Measurements from ENCODE around the gene HARS1. TPM values are rescaled to one million over a fixed set of nuclear protein-coding genes. Genes with fewer than 3 reads are reported as not detected.

Gene HARS1
- total and polyA plus RNA-seq, 10 of the 15 experiments (the other 5 are each of a cell fraction or from before 2014, with no cell fraction given): 12.0 to 93.8 (median 76.9) TPM

- TF ChIP-seq ZBED1 (IDR thresholded peaks at IDR 0.05; ENCODE audit: borderline replicate concordance): no peak
- no peak for TF ChIP-seq POU2F2 (IDR thresholded peaks at IDR 0.05; ENCODE audit: borderline replicate concordance, low read depth, low read length)
- TF ChIP-seq WRNIP1 (IDR thresholded peaks at IDR 0.05; ENCODE audit: borderline replicate concordance, low read depth, low read length): no peak
- no peak for TF ChIP-seq POLR2AphosphoS2 (IDR thresholded peaks at IDR 0.05; ENCODE audit: low read depth, low read length)
- TF ChIP-seq IRF4 (IDR thresholded peaks at IDR 0.05; ENCODE audit: low read depth, low read length): no peak
- no peak for TF ChIP-seq MXI1 (IDR thresholded peaks at IDR 0.05; ENCODE audit: low read depth, low read length)
- no peak for TF ChIP-seq TBL1XR1 (IDR thresholded peaks at IDR 0.05; ENCODE audit: low read depth, low read length)
- TF ChIP-seq BCLAF1 (IDR thresholded peaks at IDR 0.05): no peak
- TF ChIP-seq ZBTB4 (CRISPR knock-in tag; IDR thresholded peaks at IDR 0.05): no peak
These were observed 3.1 kb upstream of the HARS1 start (continued) for GRCh38 chr5:140694276-140694675.

Data from GM12878 (cell line).